Liver (tissue), 9 donors: ENCODE results near the gene CCDC172. TPM values are rescaled to one million over a fixed set of nuclear protein-coding genes. Genes with fewer than 3 reads are reported as not detected.

Experiments used
- DNase-seq: peaks from one replicate; pipeline ENCODE4 v3.0.0-alpha.2; 2017; ENCODE audit warnings: low spot score
- H3K27ac ChIP-seq, 2 donors: one replicate each; pipeline ENCODE4 v1.7.0; 2013; ENCODE audit warnings: inconsistent platforms in 2 of 2, low read length in 2 of 2, control low read depth in 1 of 2, low read depth in 1 of 2, mild to moderate bottlenecking in 1 of 2
- H3K27me3 ChIP-seq, 4 donors: one replicate each; pipeline versions ENCODE4 v1.6.1 to v1.7.0; 2013; ENCODE audit warnings: low read length in 3 of 4, inconsistent platforms in 1 of 4, mild to moderate bottlenecking in 1 of 4, moderate library complexity in 1 of 4; ENCODE audit not compliant: control insufficient read depth in 4 of 4, insufficient read depth in 4 of 4
- H3K36me3 ChIP-seq, 4 donors: one replicate each; pipeline versions ENCODE4 v1.6.1 to v1.7.0; 2013; ENCODE audit warnings: low read length in 3 of 4, mild to moderate bottlenecking in 3 of 4, low read depth in 1 of 4, moderate library complexity in 1 of 4; ENCODE audit not compliant: control insufficient read depth in 4 of 4, insufficient read depth in 3 of 4
- H3K4me1 ChIP-seq, 4 donors: one replicate each; pipeline versions ENCODE4 v1.6.1 to v1.7.0; 2013; ENCODE audit warnings: low read length in 3 of 4, mild to moderate bottlenecking in 3 of 4, moderate library complexity in 1 of 4; ENCODE audit not compliant: control insufficient read depth in 4 of 4, insufficient read depth in 4 of 4
- H3K4me3 ChIP-seq, 3 donors: one replicate each; pipeline versions ENCODE4 v1.6.1 to v1.7.0; 2013; ENCODE audit warnings: low read length in 3 of 3, control low read depth in 1 of 3, low read depth in 1 of 3, mild to moderate bottlenecking in 1 of 3
- H3K9ac ChIP-seq, 2 donors: one replicate each; pipeline ENCODE4 v1.7.0; 2013; ENCODE audit warnings: low read length in 2 of 2, mild to moderate bottlenecking in 2 of 2, moderate library complexity in 2 of 2, control low read depth in 1 of 2, low read depth in 1 of 2
- H3K9me3 ChIP-seq, 4 donors: one replicate each; pipeline versions ENCODE4 v1.6.1 to v1.7.0; 2013; ENCODE audit warnings: low read length in 3 of 4; ENCODE audit not compliant: control insufficient read depth in 4 of 4
- EGR1 ChIP-seq, 2 donors: IDR thresholded peaks; 2 replicates each; pipeline ENCODE4 v1.6.1; 2016 to 2018; ENCODE audit warnings: antibody characterized with exemption in 2 of 2, low read depth in 2 of 2
- FOXA1 ChIP-seq: IDR thresholded peaks from 2 replicates; pipeline ENCODE4 v1.6.1; 2016; ENCODE audit warnings: antibody characterized with exemption
- FOXA2 ChIP-seq: IDR thresholded peaks from 2 replicates; pipeline ENCODE4 v1.6.1; 2016; ENCODE audit warnings: antibody characterized with exemption
- GABPA ChIP-seq, 2 donors: IDR thresholded peaks in 1 of 2; conservative IDR thresholded peaks in 1 of 2; 2 replicates each; pipeline ENCODE4 v1.6.1; 2016; ENCODE audit warnings: antibody characterized with exemption in 2 of 2, mild to moderate bottlenecking in 1 of 2, moderate library complexity in 1 of 2
- HNF4A ChIP-seq, 2 donors: conservative IDR thresholded peaks; 2 replicates each; pipeline ENCODE4 v1.6.1; 2016; ENCODE audit warnings: antibody characterized with exemption in 2 of 2, mild to moderate bottlenecking in 2 of 2
- HNF4G ChIP-seq: IDR thresholded peaks from 2 replicates; pipeline ENCODE4 v1.6.1; 2016; ENCODE audit warnings: antibody characterized with exemption
- JUND ChIP-seq, 2 donors: IDR thresholded peaks; 2 replicates each; pipeline ENCODE4 v1.6.1; 2016; ENCODE audit warnings: antibody characterized with exemption in 2 of 2
- NR2F2 ChIP-seq: IDR thresholded peaks from 2 replicates; pipeline ENCODE4 v1.6.1; 2016; ENCODE audit warnings: antibody characterized with exemption
- RAD21 ChIP-seq, 2 donors: IDR thresholded peaks; 2 replicates each; pipeline ENCODE4 v1.6.1; 2016; ENCODE audit warnings: antibody characterized with exemption in 2 of 2, mild to moderate bottlenecking in 2 of 2
- RXRA ChIP-seq, 2 donors: IDR thresholded peaks; 2 replicates each; pipeline ENCODE4 v1.6.1; 2017 to 2018; ENCODE audit warnings: antibody characterized with exemption in 2 of 2, mild to moderate bottlenecking in 1 of 2
- SP1 ChIP-seq: IDR thresholded peaks from 2 replicates; pipeline ENCODE4 v1.6.1; 2018; ENCODE audit warnings: antibody characterized with exemption, mild to moderate bottlenecking
- TAF1 ChIP-seq: conservative IDR thresholded peaks from 2 replicates; pipeline ENCODE4 v1.6.1; 2016; ENCODE audit warnings: antibody characterized with exemption, mild to moderate bottlenecking
- YY1 ChIP-seq: IDR thresholded peaks from 2 replicates; pipeline ENCODE4 v1.6.1; 2016; ENCODE audit warnings: antibody characterized with exemption, mild to moderate bottlenecking
- WGBS: extraction: QIAGEN DNeasy Blood & Tissue Kit; methylation state at CpG from one replicate; pipeline ENCODE4 v1.1.7; 2013; 5-methylcytosine and 5-hydroxymethylcytosine counted together
- polyA plus RNA-seq, 2 donors: library from polyadenylated mRNA; stranded (reverse) in 1 of 2; unstranded in 1 of 2; fragments of 200-250 nt in 1 of 2; fragments of >200 nt in 1 of 2; fragmentation: Nextera tagmentation in 1 of 2; extraction: Ambion mirVana in 1 of 2; gene quantifications; one replicate each; pipeline versions ENCODE4 v1.2.1 to v1.2.3, GENCODE V29; 2013 to 2015
- total RNA-seq, 2 donors: library from RNA; depleted of rRNA; stranded (reverse); fragments of >200 nt; gene quantifications; one replicate each; pipeline ENCODE4 v1.2.3, GENCODE V29; 2014
- TF ChIP-seq, protein P1 (sequence below): IDR thresholded peaks from 2 replicates; pipeline ENCODE4 v1.6.1; 2016; ENCODE audit warnings: antibody characterized with exemption, mild to moderate bottlenecking
- TF ChIP-seq, protein P2 (sequence below): IDR thresholded peaks from 2 replicates; pipeline ENCODE4 v1.6.1; 2016; ENCODE audit warnings: antibody characterized with exemption
- TF ChIP-seq, protein P3 (sequence below): IDR thresholded peaks from 2 replicates; pipeline ENCODE4 v1.6.1; 2016; ENCODE audit warnings: antibody characterized with exemption
- TF ChIP-seq, protein P4 (sequence below): fragments of 150-350 bp; IDR thresholded peaks from 2 replicates; pipeline ENCODE4 v1.5.1; 2017; ENCODE audit warnings: improper control_type of control experiment, low read depth, low read length; ENCODE audit not compliant: missing input control
- donor health status: healthy.
- donor health status: healthy.
- donor health status: healthy.
- donor health status: healthy.
- donor health status: healthy.

CCDC172 gene
- total and polyA plus RNA-seq, 4 donors = not detected

DNA sequence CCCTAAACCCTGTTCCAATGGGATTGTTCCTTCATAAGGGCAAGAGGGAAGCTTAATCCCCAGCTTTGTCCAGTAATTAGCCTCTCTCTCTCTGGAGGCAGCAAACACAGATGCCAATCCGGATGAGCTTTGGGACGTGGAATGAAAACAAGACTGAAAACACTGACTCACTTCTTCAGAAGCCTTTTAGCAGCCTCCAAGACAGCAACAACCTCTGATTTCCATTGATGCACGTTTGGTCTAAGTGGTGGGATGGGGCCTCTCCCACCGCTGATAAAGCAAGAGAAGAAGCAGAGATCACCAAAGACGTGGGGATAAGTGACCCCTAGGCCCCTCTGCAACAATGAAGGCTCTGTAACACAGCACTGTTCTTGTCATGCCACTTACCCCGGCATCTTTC, 45.4 kb upstream of the CCDC172 start:
- Histone ChIP-seq H3K4me1 (peaks cover 0 to 7% (median 4%) of the 10 kb centered on the region in 4 donors), H3K27ac (no peak overlapping the region), H3K27me3 (no peaks in the 10 kb centered on the region), H3K9ac (no peak overlapping the region), H3K36me3 (no peaks in the 10 kb centered on the region), H3K4me3 (no peak overlapping the region), H3K9me3 (no peaks in the 10 kb centered on the region)
- WGBS = 86% methylated on average over 6 of the region's 6 CpGs
- DNase-seq = no peak
- TF ChIP-seq, protein P1, sequence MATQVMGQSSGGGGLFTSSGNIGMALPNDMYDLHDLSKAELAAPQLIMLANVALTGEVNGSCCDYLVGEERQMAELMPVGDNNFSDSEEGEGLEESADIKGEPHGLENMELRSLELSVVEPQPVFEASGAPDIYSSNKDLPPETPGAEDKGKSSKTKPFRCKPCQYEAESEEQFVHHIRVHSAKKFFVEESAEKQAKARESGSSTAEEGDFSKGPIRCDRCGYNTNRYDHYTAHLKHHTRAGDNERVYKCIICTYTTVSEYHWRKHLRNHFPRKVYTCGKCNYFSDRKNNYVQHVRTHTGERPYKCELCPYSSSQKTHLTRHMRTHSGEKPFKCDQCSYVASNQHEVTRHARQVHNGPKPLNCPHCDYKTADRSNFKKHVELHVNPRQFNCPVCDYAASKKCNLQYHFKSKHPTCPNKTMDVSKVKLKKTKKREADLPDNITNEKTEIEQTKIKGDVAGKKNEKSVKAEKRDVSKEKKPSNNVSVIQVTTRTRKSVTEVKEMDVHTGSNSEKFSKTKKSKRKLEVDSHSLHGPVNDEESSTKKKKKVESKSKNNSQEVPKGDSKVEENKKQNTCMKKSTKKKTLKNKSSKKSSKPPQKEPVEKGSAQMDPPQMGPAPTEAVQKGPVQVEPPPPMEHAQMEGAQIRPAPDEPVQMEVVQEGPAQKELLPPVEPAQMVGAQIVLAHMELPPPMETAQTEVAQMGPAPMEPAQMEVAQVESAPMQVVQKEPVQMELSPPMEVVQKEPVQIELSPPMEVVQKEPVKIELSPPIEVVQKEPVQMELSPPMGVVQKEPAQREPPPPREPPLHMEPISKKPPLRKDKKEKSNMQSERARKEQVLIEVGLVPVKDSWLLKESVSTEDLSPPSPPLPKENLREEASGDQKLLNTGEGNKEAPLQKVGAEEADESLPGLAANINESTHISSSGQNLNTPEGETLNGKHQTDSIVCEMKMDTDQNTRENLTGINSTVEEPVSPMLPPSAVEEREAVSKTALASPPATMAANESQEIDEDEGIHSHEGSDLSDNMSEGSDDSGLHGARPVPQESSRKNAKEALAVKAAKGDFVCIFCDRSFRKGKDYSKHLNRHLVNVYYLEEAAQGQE = no peak
- TF ChIP-seq, protein P2, sequence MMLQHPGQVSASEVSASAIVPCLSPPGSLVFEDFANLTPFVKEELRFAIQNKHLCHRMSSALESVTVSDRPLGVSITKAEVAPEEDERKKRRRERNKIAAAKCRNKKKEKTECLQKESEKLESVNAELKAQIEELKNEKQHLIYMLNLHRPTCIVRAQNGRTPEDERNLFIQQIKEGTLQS = no peak
- TF ChIP-seq GABPA (IDR thresholded peaks at IDR 0.05 in 1 of 2, conservative IDR thresholded peaks at IDR 0.05 in 1 of 2) = no peak
- TF ChIP-seq FOXA2 = no peak
- no peak for TF ChIP-seq EGR1 (IDR thresholded peaks at IDR 0.05; ENCODE audit: low read depth in 2 of 2)
- TF ChIP-seq JUND (IDR thresholded peaks at IDR 0.05) = no peak
- no peak for TF ChIP-seq SP1
- TF ChIP-seq, protein P3, sequence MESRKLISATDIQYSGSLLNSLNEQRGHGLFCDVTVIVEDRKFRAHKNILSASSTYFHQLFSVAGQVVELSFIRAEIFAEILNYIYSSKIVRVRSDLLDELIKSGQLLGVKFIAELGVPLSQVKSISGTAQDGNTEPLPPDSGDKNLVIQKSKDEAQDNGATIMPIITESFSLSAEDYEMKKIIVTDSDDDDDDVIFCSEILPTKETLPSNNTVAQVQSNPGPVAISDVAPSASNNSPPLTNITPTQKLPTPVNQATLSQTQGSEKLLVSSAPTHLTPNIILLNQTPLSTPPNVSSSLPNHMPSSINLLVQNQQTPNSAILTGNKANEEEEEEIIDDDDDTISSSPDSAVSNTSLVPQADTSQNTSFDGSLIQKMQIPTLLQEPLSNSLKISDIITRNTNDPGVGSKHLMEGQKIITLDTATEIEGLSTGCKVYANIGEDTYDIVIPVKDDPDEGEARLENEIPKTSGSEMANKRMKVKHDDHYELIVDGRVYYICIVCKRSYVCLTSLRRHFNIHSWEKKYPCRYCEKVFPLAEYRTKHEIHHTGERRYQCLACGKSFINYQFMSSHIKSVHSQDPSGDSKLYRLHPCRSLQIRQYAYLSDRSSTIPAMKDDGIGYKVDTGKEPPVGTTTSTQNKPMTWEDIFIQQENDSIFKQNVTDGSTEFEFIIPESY = no peak

DNA sequence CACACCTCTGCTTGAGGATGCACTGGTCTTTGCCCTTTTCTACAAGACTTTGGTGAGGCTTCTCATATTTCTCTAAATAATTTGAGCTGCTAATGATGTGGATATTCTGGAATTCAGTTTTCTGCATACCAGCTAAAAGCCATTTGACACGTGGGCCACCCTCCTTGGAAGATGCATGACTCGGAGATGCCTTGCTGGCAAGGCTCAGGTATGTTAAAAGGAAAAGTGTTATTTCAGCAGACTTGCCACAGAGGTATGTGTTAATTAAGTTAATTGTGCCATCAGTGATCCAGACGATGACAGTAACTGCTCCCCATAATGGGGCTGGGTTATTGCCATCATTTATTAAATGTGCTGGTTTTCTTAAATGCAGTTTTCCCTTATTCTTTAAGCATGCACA, 42.5 kb upstream of the CCDC172 start:
- Histone ChIP-seq H3K4me1 (no peaks in the 10 kb centered on the region), H3K9me3 (no peaks in the 10 kb centered on the region), H3K9ac (no peak overlapping the region), H3K27me3 (no peaks in the 10 kb centered on the region), H3K27ac (no peak overlapping the region), H3K4me3 (no peak overlapping the region), H3K36me3 (no peaks in the 10 kb centered on the region)
- no peak for DNase-seq
- 83% methylated on average over 3 of the region's 3 CpGs for WGBS
- TF ChIP-seq TAF1 (no peak), FOXA1 (no peak), HNF4A (conservative IDR thresholded peaks at IDR 0.05) (no peak), HNF4G (no peak)

DNA sequence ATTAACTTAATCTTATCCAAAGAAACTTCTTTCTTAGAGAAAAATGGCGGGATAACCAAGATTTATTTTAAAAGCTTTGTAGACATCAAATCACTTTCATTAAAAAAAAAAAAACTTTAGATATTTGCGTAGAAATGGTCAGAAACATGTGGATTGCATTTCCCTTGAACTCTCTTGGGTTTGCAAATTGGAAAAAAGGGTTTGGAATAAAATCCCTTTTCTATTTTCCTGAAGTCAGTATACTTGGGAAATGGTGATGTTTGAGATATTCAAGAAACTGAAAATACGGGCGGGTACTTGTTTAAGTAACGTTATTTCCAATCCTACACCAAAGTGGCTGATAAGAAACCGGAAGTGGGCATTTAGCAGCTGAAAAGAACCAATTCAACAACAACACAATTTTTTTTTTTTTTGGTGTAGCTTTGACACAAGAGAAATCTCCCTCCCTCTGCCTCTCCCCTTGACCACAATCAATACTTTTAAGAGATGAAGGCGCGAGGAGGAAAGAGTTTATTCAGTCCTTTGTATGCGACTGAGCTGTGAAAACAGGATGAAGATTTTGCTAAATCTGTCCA, 37.5 kb upstream of the CCDC172 start:
- Histone ChIP-seq H3K9ac (no peak overlapping the region), H3K27ac (no peak overlapping the region), H3K4me1 (no peaks in the 10 kb centered on the region), H3K9me3 (no peaks in the 10 kb centered on the region), H3K36me3 (no peaks in the 10 kb centered on the region), H3K4me3 (no peak overlapping the region), H3K27me3 (no peaks in the 10 kb centered on the region)
- WGBS = 76% methylated on average over 9 of the region's 9 CpGs
- no peak for DNase-seq
- TF ChIP-seq, protein P4, sequence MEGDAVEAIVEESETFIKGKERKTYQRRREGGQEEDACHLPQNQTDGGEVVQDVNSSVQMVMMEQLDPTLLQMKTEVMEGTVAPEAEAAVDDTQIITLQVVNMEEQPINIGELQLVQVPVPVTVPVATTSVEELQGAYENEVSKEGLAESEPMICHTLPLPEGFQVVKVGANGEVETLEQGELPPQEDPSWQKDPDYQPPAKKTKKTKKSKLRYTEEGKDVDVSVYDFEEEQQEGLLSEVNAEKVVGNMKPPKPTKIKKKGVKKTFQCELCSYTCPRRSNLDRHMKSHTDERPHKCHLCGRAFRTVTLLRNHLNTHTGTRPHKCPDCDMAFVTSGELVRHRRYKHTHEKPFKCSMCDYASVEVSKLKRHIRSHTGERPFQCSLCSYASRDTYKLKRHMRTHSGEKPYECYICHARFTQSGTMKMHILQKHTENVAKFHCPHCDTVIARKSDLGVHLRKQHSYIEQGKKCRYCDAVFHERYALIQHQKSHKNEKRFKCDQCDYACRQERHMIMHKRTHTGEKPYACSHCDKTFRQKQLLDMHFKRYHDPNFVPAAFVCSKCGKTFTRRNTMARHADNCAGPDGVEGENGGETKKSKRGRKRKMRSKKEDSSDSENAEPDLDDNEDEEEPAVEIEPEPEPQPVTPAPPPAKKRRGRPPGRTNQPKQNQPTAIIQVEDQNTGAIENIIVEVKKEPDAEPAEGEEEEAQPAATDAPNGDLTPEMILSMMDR = no peak
- TF ChIP-seq YY1 (no peak), RXRA (IDR thresholded peaks at IDR 0.05) (no peak), SP1 (no peak), HNF4A (conservative IDR thresholded peaks at IDR 0.05) (no peak), GABPA (IDR thresholded peaks at IDR 0.05 in 1 of 2, conservative IDR thresholded peaks at IDR 0.05 in 1 of 2) (no peak), JUND (IDR thresholded peaks at IDR 0.05) (no peak), FOXA2 (no peak), EGR1 (IDR thresholded peaks at IDR 0.05; ENCODE audit: low read depth in 2 of 2) (no peak), RAD21 (IDR thresholded peaks at IDR 0.05) (no peak), NR2F2 (no peak), TAF1 (no peak)
- TF ChIP-seq, protein P3 = no peak
